Body of pancreas (tissue), 4 donors: ENCODE measurements around the gene CACNA1E.

ENCODE experiments used
- CTCF ChIP-seq, 7 experiments: fragments of 450-650 bp in 4 of 7; fragments of 200-600 bp in 3 of 7; sonication (generic) in 3 of 7; IDR thresholded peaks; one replicate each; pipeline ENCODE4 v1.5.1; 2016 to 2019; ENCODE audit warnings: antibody characterized with exemption in 7 of 7
- POLR2A ChIP-seq, 3 donors: fragments of 450-650 bp; IDR thresholded peaks; one replicate each; pipeline ENCODE4 v1.6.1; 2016; ENCODE audit warnings: antibody characterized with exemption in 3 of 3, mild to moderate bottlenecking in 2 of 3

- no peak for TF ChIP-seq CTCF (IDR thresholded peaks at IDR 0.05)
- TF ChIP-seq POLR2A (IDR thresholded peaks at IDR 0.05): no peak
These were observed 175.3 kb downstream of the CACNA1E start for GRCh38 chr1:181658581-181658980.
